Measurements from ENCODE around the gene ZDHHC4. TPM values are rescaled to one million over a fixed set of nuclear protein-coding genes. Genes with fewer than 3 reads are reported as not detected.

ZDHHC4 gene
- 100 to 1,000 TPM in 1 of 3 donors, 10 to 100 TPM in 2; 60.5 to 135 (median 69.4) TPM for polyA plus RNA-seq

DNA sequence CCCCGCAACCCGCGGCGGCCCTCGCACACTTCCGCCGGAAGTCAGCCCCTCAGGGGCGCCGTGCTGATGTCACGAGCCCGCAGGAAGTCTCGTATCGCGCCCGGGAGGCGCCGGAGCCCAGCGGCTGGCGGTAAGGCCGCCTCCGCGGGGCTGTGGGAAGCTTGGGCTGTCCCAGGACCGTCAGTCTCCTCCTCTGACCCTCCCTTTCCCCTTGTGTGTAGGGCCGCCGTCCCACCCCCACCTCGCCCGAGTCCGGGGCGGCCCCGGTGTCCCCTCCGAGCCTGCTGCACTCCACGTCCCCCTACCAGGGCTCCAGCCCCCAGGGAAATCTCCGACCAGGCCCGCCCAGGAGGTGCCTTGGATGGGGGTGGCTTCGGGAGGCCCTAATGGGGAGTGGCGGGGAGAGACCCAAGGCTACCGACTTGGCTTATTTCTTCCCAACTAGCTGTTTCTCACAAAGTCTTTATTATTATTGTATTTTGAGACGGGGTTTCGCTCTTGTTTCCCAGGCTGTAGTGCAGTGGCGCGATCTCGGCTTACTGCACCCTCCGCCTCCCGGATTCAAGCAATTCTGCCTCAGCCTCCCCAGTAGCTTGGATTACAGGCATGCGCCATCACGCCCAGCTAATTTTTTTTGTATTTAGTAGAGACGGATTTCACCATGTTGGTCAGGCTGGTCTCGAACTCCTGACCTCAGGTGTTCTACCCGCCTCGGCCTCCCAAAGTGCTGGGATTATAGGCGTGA, at the start of gene ZDHHC4:
Gene ZDHHC4 (plus strand): TSS at position 86 of the 745 bp plus-strand sequence. CDS start 3,108 bp downstream, outside the sequence.
- Mint-ChIP-seq H3K4me3 (peak within 1 kb of the TSS; percentile 84 to 89 (median 87)), H3K9me3 (no peaks in the 10 kb centered on the region)

DNA sequence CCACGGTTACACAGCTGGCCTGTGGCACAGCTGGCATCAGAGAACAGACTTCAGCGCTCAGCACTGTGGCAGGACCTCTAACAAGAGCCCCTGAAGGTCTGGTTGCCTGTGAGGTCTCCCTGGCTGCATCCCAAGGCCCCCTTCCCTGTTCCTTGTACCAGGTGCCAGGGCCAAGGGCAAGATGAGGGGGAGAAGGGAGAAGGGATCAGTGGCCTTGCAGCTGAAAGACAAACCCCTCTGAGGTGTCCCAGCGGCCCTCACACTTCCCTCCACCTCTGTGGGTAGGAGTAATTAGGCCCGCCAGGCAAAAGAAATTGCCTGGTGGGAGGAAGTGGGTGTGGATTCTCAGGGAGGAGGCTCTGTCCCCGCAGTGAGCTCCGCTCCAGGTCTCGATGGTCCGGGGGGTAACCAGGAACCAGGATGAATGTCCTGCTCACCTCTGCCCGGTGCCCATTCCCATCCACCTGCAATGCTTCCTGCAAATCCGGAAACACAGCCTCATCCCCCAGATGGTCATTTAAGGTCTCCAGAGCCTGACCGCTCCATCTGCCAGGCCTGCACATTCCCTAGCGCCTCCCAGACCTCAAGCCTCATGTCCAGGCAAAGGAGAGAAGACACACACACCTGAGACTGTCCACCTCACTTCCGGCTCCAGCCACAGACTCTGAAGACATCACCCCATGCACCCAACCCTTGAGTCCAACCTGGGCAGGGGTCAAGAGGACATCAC, 48.7 kb upstream of the ZDHHC4 start:
- H3K4me1 Mint-ChIP-seq = peaks cover 9 to 12% of the 10 kb centered on the region in 2 donors
- no peaks in the 10 kb centered on the region for H3K36me3 Mint-ChIP-seq
- H3K9me3 Mint-ChIP-seq = no peaks in the 10 kb centered on the region
- H3K27ac Mint-ChIP-seq = no peak overlapping the region
- DNase-seq = no peak
- peaks cover 5 to 16% (median 12%) of the 10 kb centered on the region in 3 donors for H3K27me3 Mint-ChIP-seq (ENCODE audit: low read depth in 3 of 3)
- peak overlapping the region in 1 of 5 donors; percentile 40 for H3K4me3 Mint-ChIP-seq

More for the DNA sequence above, at the start of gene ZDHHC4:
- peaks cover 12 to 25% (median 17%) of the 10 kb centered on the region in 3 donors for H3K36me3 Mint-ChIP-seq
- DNase-seq = peak; percentile 88 to 91 (median 90)
- H3K27ac Mint-ChIP-seq = peak within 1 kb of the TSS; percentile 86 to 94 (median 88)
- H3K4me1 Mint-ChIP-seq = peaks cover 7 to 11% of the 10 kb centered on the region in 2 donors
- peaks cover 5 to 8% (median 6%) of the 10 kb centered on the region in 3 donors for H3K27me3 Mint-ChIP-seq (ENCODE audit: low read depth in 3 of 3)

DNA sequence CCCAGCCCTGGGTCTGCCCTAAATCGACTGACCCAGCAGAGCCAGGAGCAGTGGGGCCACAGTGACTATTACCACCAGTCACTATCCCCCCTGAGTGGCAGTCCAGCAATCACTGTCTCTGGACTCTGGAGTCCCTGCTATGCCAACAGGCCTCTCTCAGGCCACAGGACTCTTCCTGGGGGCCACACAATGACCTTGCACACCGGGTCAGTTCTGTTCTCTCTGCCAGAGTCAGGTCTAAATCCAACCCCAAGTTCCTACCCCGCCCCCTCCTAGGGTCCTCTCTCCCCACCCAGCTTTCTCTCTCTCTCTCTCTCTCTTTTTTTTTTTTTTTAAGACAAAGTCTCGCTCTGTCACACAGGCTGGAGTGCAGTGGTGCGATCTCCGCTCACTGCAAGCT, 47.6 kb upstream of the ZDHHC4 start:
- no peaks in the 10 kb centered on the region for H3K36me3 Mint-ChIP-seq
- no peak overlapping the region for H3K27ac Mint-ChIP-seq
- H3K4me1 Mint-ChIP-seq = peaks cover 17 to 20% of the 10 kb centered on the region in 2 donors
- H3K9me3 Mint-ChIP-seq = no peaks in the 10 kb centered on the region
- no peak for DNase-seq
- peak overlapping the region in 1 of 5 donors; percentile 38 for H3K4me3 Mint-ChIP-seq
- peaks cover 5 to 20% (median 14%) of the 10 kb centered on the region in 3 donors for H3K27me3 Mint-ChIP-seq (ENCODE audit: low read depth in 3 of 3)

DNA sequence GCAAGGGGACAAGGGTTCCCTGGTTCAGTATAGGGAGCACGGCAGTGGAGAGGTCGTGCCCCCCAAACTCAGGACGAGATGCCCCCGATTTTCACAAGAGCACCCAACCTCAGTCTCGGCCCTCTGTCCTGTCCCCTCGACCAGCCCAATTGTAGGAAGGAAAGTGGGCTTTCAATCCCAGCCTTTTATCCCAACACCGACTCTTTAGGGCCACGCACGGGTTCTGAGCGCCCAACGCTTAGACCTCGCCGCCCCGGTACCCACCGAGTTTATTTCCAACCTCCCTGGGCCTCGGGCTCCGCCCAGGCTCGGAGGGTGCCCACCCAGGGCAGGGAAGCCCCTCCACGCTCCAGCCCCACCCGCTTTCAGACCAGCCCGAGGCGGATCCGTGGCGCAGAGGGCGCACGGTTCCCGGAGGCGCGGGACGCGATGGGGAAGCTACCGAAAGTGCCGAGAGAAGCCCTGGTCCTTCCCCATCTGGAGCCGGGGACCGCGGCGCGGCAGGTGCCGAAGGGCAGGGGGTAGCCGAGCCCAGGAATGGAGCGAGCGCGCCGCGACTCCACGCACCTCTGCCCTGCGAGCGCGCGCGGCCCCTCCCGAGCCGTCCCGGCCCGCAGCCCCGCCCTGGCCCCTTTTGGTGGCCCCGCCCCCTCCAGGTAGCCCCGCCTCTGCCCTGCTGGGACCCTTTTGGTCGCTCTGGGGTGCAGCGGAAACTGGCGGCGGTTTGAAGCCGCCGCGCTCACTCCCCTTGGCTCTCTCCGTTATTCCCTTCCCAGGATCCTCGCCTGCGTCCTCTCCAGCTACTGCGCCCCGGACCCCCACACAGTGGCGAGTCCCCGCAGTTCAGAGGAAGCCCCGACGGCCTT, 46.4 kb upstream of the ZDHHC4 start:
- DNase-seq = peak in 1 of 3 donors; percentile 22
- Mint-ChIP-seq H3K36me3 (no peaks in the 10 kb centered on the region), H3K27ac (no peak overlapping the region), H3K4me1 (peaks cover 17 to 22% of the 10 kb centered on the region in 2 donors), H3K27me3 (ENCODE audit: low read depth in 3 of 3) (peaks cover 5 to 18% (median 18%) of the 10 kb centered on the region in 3 donors), H3K4me3 (peak overlapping the region; percentile 54 to 73 (median 66)), H3K9me3 (no peaks in the 10 kb centered on the region)

DNA sequence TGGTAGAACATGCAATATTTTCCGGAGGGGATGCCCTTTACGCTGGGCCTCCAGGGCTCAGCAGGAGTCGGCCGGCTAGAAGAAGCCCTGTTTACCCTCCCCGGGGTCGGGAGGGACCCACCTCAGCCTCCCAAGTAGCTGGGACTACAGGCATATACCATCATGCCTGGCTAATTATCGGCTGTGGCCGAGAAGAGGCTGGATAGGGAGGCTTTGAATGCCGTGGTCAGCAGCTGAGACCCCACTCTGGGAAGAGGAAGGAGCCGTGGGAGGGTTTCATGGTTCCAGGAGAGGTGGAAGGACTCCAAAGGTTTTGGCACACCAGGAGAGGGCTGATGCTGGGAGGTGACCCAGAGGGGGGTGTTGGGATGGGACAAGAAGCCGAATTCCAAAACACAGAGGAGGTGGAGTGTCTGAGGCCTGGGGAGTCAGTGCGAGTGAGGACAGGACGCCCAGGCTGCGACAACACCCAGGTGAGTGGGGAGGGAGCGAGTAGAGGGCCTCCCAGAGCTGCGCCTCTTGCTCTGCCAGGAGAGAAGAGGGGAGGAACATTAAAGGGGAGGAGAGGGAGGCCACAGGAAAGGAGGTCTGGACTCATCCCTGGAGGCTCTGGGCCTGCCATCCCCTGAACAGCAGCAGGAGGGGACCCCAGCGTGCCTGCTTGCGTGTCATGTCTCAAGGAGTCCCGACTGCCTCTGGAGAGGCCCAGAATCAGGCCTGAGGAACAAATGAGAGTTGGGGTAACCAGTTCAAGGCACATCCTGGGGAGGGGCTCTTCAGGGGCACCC, 45.6 kb upstream of the ZDHHC4 start:
- Mint-ChIP-seq H3K4me1 (peaks cover 17 to 22% of the 10 kb centered on the region in 2 donors), H3K27me3 (ENCODE audit: low read depth in 3 of 3) (peaks cover 5 to 18% (median 17%) of the 10 kb centered on the region in 3 donors), H3K27ac (no peak overlapping the region), H3K4me3 (peak overlapping the region; percentile 52 to 73 (median 66)), H3K9me3 (no peaks in the 10 kb centered on the region), H3K36me3 (no peaks in the 10 kb centered on the region)
- DNase-seq = no peak

DNA sequence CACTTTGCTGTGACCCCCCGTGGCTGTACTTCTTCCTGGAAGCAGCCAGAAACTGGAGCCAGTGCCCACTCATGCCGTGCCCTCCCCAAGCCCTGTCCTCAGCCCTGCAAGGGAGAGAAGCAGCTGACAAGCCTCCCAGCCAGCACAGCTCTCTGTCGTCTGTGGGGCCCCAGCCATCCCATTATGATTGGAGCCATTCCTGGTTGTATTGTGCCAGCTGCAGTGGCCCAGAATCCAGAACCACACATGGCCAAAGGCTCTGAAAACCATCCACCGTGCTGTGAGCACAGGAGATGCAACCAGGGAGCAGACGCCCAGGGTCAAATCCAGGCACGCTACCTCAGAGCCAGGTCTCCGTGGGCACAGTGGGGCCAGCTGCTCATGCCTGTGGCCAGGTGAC, 44.7 kb upstream of the ZDHHC4 start:
- Mint-ChIP-seq H3K36me3 (no peaks in the 10 kb centered on the region), H3K4me1 (peaks cover 10 to 14% of the 10 kb centered on the region in 2 donors)

DNA sequence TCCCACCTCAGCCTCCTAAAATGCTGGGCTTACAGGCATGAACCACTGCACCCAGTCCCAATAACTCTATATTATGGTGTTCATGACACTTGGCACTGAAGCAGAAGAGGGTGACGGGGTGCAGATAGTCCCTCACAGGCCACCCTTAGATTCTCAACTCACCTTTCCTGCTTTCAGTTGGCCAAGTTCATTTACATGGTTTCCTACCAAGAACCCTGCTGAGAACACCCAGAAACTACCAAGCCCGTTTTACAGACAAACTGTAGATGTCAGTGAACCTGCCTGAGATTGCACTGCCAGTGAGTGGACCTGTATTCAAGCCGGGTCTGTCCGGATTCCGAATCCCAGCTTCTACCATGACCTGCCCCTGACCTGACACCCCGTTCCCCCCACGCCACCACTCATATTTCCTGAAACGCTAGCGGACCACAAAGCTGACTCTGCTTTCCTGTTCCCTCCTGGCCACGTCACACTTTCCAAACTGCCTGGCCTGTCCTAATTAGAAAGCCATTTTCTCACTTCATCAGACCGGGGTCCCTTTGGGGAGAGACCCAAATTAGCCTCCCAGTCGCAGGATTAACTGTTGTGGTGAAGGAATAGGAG, 43.3 kb upstream of the ZDHHC4 start:
- peaks cover 8 to 14% of the 10 kb centered on the region in 2 donors for H3K4me1 Mint-ChIP-seq
- H3K27me3 Mint-ChIP-seq (ENCODE audit: low read depth in 3 of 3) = peaks cover 0 to 13% (median 11%) of the 10 kb centered on the region in 3 donors
- H3K36me3 Mint-ChIP-seq = no peaks in the 10 kb centered on the region
- DNase-seq = no peak
- H3K27ac Mint-ChIP-seq = peak overlapping the region in 1 of 6 donors; percentile 13
- peak overlapping the region; percentile 24 to 62 (median 39) for H3K4me3 Mint-ChIP-seq
- H3K9me3 Mint-ChIP-seq = no peaks in the 10 kb centered on the region

More for the DNA sequence above, 44.7 kb upstream of the ZDHHC4 start:
- Mint-ChIP-seq H3K4me3 (peak overlapping the region in 1 of 5 donors; percentile 46), H3K9me3 (no peaks in the 10 kb centered on the region), H3K27ac (no peak overlapping the region), H3K27me3 (ENCODE audit: low read depth in 3 of 3) (peaks cover 1 to 15% (median 12%) of the 10 kb centered on the region in 3 donors)
- no peak for DNase-seq

DNA sequence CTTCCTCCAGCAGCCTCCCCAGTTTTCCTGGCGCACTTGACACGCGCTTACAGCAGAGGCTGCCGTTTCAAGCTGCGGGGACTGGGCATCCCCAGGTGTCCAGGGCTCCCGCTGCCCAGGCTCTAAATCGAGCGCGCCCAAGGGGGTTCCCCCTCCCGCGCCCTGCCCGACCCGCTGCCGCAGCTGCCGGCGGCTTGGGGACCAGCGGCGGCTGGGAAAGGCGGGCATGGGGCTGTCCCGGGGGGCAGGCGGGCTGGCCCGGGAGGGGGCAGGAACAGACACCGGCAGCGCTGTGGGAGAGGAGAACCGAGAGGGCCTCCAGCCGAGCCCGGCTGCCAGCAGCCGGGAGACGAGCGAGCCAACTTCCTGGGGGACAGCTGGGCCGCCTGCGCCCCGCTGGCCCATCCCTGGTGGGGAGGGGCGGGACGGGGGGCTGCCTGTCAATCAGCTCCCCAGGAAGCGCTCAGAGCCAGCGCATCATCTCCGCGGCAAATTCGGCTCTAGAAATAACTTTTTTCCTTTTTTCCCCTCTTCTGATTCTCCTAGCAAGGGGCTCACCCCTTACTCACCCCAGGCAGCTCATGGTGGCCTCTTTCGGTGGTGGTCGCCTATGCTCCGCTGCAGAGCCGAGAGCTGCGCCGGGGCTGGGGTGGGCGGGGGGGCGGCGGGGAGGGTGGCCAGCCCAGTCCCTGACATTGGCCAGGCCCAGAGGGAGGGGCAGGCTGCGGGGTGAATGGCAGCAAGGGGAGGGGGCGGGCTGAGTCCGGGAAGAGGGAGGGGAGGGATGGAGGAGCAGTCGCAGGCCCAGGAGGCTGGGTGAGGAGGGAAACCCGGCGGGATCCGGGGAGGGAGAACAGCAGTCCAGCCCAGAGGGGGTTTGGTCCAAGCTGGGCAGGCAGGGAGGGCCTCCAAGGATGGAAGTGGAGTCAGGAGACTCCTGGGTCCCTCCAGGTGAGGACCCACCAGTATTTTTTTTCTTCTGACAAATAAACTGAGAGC, 40.7 kb upstream of the ZDHHC4 start:
- Mint-ChIP-seq H3K36me3 (no peaks in the 10 kb centered on the region), H3K9me3 (no peaks in the 10 kb centered on the region), H3K27ac (no peak overlapping the region), H3K4me1 (peaks cover 8 to 10% of the 10 kb centered on the region in 2 donors), H3K4me3 (peak overlapping the region in 1 of 5 donors; percentile 18), H3K27me3 (ENCODE audit: low read depth in 3 of 3) (peaks cover 0 to 12% (median 6%) of the 10 kb centered on the region in 3 donors)
- no peak for DNase-seq

DNA sequence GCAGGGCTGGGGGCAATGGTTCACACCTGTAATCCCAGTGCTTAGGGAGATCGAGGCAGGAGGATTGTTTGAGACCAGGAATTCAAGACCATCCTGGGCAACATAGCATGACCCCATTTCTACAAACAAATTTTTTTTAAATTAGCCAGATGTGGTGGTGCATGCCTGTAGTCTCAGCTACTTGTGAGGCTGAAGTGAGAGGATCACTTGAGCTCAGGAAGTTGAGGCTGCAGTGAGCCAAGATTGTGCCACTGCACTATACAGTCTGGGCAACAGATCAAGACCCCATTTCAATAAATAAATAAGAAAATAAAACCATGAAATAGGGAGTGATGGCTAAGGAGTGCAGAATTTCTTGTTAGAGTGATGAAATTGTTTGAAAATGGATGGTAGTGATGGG, 34.9 kb upstream of the ZDHHC4 start:
- H3K36me3 Mint-ChIP-seq = no peaks in the 10 kb centered on the region
- H3K27me3 Mint-ChIP-seq (ENCODE audit: low read depth in 3 of 3) = peaks cover 0 to 9% (median 1%) of the 10 kb centered on the region in 3 donors
- H3K4me3 Mint-ChIP-seq = no peak overlapping the region
- H3K9me3 Mint-ChIP-seq = no peaks in the 10 kb centered on the region
- H3K4me1 Mint-ChIP-seq = no peaks in the 10 kb centered on the region
- H3K27ac Mint-ChIP-seq = no peak overlapping the region
- no peak for DNase-seq

DNA sequence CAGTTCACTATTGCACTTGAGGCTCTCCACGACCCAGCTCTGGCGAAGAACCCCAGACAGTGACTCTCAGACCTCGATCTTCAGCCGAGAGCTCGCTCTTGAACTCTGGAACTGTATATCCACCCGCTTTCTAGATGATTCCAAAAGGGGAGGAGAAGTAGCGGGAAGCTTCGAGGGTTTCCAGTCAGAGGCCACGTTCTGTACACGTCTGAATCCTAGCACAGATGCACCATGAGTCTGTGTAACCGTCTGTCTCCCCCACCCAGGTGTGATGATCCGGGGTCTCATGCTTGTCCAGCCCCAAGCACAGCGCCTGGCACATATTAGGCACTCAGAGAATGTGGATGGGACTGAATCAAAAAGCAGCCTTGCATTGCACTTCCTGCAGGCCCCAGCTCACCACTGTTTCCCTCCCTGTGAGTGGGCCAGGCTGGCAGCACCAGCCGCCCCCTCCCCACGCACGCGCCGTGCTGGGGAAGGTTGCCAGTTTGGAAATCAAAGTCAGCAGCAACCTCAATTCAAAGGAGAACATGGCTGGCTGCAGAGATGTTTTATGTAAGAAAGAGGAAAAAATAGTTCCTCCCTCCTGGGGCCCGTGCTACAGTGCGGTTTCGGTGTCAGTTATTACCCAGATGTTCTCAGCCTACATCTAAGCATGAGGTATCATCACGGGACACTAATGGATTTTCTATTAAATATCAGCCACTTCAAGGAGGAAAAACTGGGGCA, 31.7 kb upstream of the ZDHHC4 start:
- no peaks in the 10 kb centered on the region for H3K4me1 Mint-ChIP-seq
- no peak for DNase-seq
- no peaks in the 10 kb centered on the region for H3K36me3 Mint-ChIP-seq
- H3K4me3 Mint-ChIP-seq = no peak overlapping the region
- H3K9me3 Mint-ChIP-seq = no peaks in the 10 kb centered on the region
- H3K27me3 Mint-ChIP-seq (ENCODE audit: low read depth in 3 of 3) = peaks cover 0 to 4% (median 1%) of the 10 kb centered on the region in 3 donors
- no peak overlapping the region for H3K27ac Mint-ChIP-seq
